ENCODE measurements around the gene ENAH. TPM values are rescaled to one million over a fixed set of nuclear protein-coding genes. Genes with fewer than 3 reads are reported as not detected.

Gene ENAH
- total RNA-seq, 1 experiment from 2014 or later = 100 TPM

GRCh38 chr1:225526878-225527277 lies 126.0 kb downstream of the ENAH start:
- Histone ChIP-seq H3K36me3 (ENCODE audit: control insufficient read depth in 1 of 2, insufficient read depth in 2 of 2, low read length in 2 of 2) (no peaks in the 10 kb centered on the region; a peak in 1 of 4 replicates), H3K27me3 (ENCODE audit: insufficient read depth, low read length) (no peaks in the 10 kb centered on the region), H3K9me3 (ENCODE audit: control insufficient read depth in 1 of 2, insufficient read depth in 1 of 2, low read depth in 1 of 2, low read length in 2 of 2) (no peaks in the 10 kb centered on the region), H4K20me1 (ENCODE audit: insufficient read depth) (peaks cover 8% of the 10 kb centered on the region; the same call in 1 of the 2 replicates), H3K79me2 (ENCODE audit: insufficient read depth, low read length) (peaks cover 4% of the 10 kb centered on the region; the same call in 1 of the 2 replicates), H3K9me2 (ENCODE audit: insufficient read depth) (no peaks in the 10 kb centered on the region), H3K4me1 (ENCODE audit: control insufficient read depth in 1 of 2, insufficient read depth in 2 of 2, low read length in 2 of 2) (no peaks in the 10 kb centered on the region), H2AFZ (ENCODE audit: low read depth, low read length, poor library complexity, severe bottlenecking) (no peak overlapping the region), H3K27ac (ENCODE audit: low read depth, low read length) (no peak overlapping the region), H3K4me2 (ENCODE audit: low read length) (no peak overlapping the region), H3K9ac (ENCODE audit: low read length) (no peak overlapping the region), H3K4me3 (replicated peaks in 1 of 2; ENCODE audit: low read depth in 1 of 2, low read length in 2 of 2) (no peak overlapping the region)
- ATAC-seq = no peak
- ChIA-PET CTCF (no interaction called here), RAD21 (ENCODE audit: low non-redundant PET in 1 of 2, low total read pairs in 2 of 2, uncharacterized antibody in 2 of 2, unreplicated experiment in 2 of 2) (no interaction called here), POLR2A (no interaction called here)
- intact Hi-C loops (cut with micrococcal nuclease) = no loop called here
- TF ChIP-seq YY1 (IDR thresholded peaks at IDR 0.05; ENCODE audit: extremely low read depth, insufficient replicate concordance, low read depth, low read length) (no peak), ZBTB33 (IDR thresholded peaks at IDR 0.05; ENCODE audit: extremely low read depth, insufficient replicate concordance, low read length) (no peak), POLR2AphosphoS5 (IDR thresholded peaks at IDR 0.05; ENCODE audit: low read depth, low read length) (no peak), MAX (IDR thresholded peaks at IDR 0.05) (no peak), ZFX (IDR thresholded peaks at IDR 0.05) (no peak), SIN3A (IDR thresholded peaks at IDR 0.05; ENCODE audit: low read depth) (no peak), CEBPB (IDR thresholded peaks at IDR 0.05; ENCODE audit: low read depth) (no peak), ZNF274 (IDR thresholded peaks at IDR 0.05; ENCODE audit: low read depth, low read length) (no peak)
- BruUV-seq (replicated peaks) = no TSS peak
- DNase-seq (ENCODE audit: low read depth, low spot score) = no peak

- no TSS peak for BruUV-seq (replicated peaks)
- H3K4me1 ChIP-seq (ENCODE audit: control insufficient read depth in 1 of 2, insufficient read depth in 2 of 2, low read length in 2 of 2) = no peaks in the 10 kb centered on the region
- ChIA-PET CTCF (no interaction called here), RAD21 (ENCODE audit: low non-redundant PET in 1 of 2, low total read pairs in 2 of 2, uncharacterized antibody in 2 of 2, unreplicated experiment in 2 of 2) (no interaction called here), POLR2A (no interaction called here)
- H3K9me2 ChIP-seq (ENCODE audit: insufficient read depth) = no peaks in the 10 kb centered on the region
- DNase-seq (ENCODE audit: low read depth, low spot score) (no peak), ATAC-seq (no peak)
- H2AFZ ChIP-seq (ENCODE audit: low read depth, low read length, poor library complexity, severe bottlenecking) = no peak overlapping the region
- H3K9ac ChIP-seq (ENCODE audit: low read length) = no peak overlapping the region
- no peaks in the 10 kb centered on the region for H3K27me3 ChIP-seq (ENCODE audit: insufficient read depth, low read length)
- no peak overlapping the region for H3K4me3 ChIP-seq (replicated peaks in 1 of 2; ENCODE audit: low read depth in 1 of 2, low read length in 2 of 2)
- no peaks in the 10 kb centered on the region for H3K9me3 ChIP-seq (ENCODE audit: control insufficient read depth in 1 of 2, insufficient read depth in 1 of 2, low read depth in 1 of 2, low read length in 2 of 2)
- intact Hi-C loops (cut with micrococcal nuclease) = no loop called here
- 0 out of 2 replicates have a peak, but pooled peaks cover 4% of the 10 kb centered on the region for H4K20me1 ChIP-seq (ENCODE audit: insufficient read depth)
- H3K27ac ChIP-seq (ENCODE audit: low read depth, low read length) = no peak overlapping the region
- no peaks in the 10 kb centered on the region; a peak in 1 of 4 replicates for H3K36me3 ChIP-seq (ENCODE audit: control insufficient read depth in 1 of 2, insufficient read depth in 2 of 2, low read length in 2 of 2)
- no peak overlapping the region for H3K4me2 ChIP-seq (ENCODE audit: low read length)
- no peaks in the 10 kb centered on the region for H3K79me2 ChIP-seq (ENCODE audit: insufficient read depth, low read length)
- no peak for TF ChIP-seq RAD21 (IDR thresholded peaks at IDR 0.05; ENCODE audit: low read depth)
- TF ChIP-seq ZFX (IDR thresholded peaks at IDR 0.05) = no peak
- no peak for TF ChIP-seq TCF7L2 (IDR thresholded peaks at IDR 0.05; ENCODE audit: borderline replicate concordance, extremely low read depth, insufficient read depth, insufficient read length)
- no peak for TF ChIP-seq EZH2phosphoT487 (IDR thresholded peaks at IDR 0.05; ENCODE audit: borderline replicate concordance)
- no peak for TF ChIP-seq EGR1 (IDR thresholded peaks at IDR 0.05; ENCODE audit: low read depth)
- TF ChIP-seq CBX3 (IDR thresholded peaks at IDR 0.05; ENCODE audit: low read depth) = no peak
- TF ChIP-seq ZBTB33 (IDR thresholded peaks at IDR 0.05; ENCODE audit: extremely low read depth, insufficient replicate concordance, low read length) = no peak
- no peak for TF ChIP-seq POLR2AphosphoS5 (IDR thresholded peaks at IDR 0.05; ENCODE audit: low read depth, low read length)
- TF ChIP-seq SRF (IDR thresholded peaks at IDR 0.05; ENCODE audit: low read depth) = no peak
- TF ChIP-seq YY1 (IDR thresholded peaks at IDR 0.05; ENCODE audit: extremely low read depth, insufficient replicate concordance, low read depth, low read length) = no peak
Measured at GRCh38 chr1:225525377-225525776, 127.5 kb downstream of the ENAH start.
